KG1 (cell line): ENCODE measurements around the gene NAB1.
"Not testable (repeated sequence)": the region's sequence is repeated elsewhere in the genome, so short reads cannot be mapped to it uniquely, and the experiment has no call there.

ENCODE experiments used
- DNase-seq: peaks from one replicate; lab custom pipeline; 2025; lab: John Stamatoyannopoulos, UW

Gene NAB1

DNA sequence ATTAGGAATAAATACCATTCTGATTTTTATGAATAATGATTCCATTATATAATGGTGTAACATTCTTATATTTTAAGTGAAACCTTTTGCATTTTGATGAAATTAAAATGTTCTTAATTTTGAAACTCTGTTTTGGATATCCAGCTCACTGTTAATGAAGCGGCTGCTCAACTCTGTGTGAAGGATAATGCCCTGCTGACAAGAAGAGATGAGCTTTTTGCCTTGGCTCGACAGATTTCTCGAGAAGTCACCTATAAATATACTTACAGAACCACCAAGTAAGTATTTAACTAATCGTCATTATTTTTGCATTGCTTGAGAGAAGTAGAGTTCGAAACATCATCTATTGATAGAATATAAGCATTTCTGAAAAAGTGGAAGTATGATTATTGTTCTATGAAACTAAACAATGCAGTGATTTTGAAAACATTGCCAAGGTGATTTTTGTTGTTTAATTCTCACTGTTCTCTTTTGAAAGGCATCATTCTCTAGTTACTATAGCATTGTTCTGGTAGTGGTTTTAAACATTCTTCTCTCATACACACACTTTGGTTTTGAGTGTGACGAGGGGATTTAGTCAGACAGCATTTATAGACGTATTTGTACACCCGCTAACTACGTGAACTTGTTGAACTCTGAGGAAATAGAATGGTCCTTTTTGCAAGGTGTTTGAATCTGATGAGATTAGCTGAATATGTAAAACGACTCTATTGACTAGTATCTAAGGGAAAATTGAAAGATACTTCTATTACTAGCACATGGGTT is 21.5 kb downstream of the NAB1 start:
- no peak for DNase-seq

DNA sequence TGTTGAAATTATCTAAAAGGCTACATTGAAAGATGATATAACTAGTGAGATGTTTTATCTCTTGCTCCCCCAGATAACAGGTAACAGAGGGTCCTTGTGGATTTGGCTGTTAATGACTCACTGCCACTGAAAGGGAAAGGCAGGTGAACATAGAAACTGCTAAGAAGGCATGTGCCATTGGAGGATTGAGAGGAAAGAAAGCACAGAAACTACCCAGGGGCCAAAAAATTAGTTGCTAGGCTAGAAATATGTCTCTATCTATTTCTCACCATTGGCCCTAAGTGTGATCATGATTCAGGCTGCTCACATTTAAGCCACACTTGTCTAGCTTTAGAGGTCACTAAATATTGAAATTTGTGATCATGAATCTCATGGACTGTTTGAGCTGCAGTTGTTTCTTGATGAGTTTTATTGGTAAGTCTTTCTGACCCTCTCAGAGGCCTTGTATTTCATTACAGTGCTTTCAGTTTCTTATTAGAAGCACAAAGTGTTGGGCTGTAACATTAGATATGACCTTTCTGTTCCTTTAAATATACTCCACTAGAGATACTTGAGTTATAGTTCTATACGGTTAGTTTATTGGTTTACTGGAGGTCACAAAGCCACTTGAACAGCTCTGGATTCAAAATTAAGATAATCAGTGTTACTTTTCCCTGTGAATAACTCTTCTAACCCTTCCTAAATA is 26.2 kb downstream of the NAB1 start:
- DNase-seq, result no peak

DNA sequence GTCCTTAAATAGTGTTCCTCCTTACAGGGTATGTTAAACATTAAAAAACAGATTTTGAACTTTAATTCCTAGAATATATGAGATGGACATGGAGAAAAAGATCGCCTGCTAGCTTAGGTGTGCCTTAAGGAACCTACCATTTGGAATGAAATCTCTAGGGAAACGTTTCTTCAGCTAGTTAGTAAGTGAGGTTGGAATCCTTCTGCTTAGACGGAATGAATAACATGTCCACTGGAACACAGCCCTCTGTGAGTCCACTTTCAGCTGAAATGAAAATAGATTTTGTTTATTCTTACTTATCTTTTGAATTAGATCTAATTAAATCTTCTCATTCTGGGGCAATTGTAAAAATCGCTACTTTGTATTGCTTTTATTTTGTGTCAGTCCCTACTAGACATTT is 28.4 kb downstream of the NAB1 start:
- DNase-seq, result no peak

DNA sequence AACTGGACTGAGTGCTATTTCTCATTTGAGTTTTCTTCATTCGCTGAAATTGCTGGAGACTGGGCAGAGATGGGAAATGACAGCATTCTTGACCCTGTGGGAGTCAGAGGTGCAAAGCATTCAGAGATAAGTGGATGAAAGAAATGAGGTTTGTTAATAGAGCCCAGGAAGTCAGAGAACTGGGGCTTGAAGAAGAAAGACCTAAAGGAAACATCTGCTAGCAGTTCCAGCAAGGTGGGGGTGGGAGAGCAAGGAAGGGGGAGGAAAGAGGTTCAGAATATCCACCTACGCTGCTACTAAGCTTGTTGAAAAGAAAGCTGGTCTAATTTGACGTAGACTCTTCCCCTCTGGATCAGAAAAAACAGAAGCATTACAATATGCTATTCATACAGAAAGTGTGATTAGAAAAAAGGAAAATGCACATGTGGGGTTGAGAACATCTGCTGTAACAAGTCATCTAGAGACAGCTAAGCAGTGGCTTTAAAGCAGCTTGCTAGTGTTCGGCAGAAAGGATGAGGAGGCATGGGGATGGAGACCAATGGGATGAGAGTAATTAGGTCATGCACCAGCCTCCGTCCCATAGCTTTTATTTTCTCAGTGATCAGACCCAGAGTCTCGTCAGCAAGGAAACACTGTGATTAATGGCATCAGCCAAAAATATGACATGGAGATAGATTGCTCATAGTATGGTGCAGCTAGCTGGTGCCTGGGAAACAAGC is 29.7 kb downstream of the NAB1 start:
- no peak for DNase-seq

DNA sequence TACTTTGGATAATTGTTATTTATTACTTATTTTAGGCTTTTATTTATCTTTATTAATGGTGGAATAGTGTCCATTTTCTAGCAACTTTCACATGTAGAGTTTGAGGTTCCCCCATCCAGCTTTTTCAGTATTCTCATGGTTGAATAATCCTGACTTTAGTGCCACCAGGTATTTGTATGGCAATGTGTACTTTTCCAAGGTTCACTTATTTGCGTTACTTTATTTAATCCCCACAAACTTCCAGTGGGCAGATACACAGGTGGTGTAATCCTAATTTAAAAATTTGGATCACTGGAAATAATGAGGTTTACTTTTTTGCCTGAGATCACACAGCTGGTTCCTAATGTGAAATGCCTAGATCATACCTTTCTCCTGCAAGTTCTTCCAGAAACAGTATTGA is 30.5 kb downstream of the NAB1 start:
- DNase-seq, result no peak

DNA sequence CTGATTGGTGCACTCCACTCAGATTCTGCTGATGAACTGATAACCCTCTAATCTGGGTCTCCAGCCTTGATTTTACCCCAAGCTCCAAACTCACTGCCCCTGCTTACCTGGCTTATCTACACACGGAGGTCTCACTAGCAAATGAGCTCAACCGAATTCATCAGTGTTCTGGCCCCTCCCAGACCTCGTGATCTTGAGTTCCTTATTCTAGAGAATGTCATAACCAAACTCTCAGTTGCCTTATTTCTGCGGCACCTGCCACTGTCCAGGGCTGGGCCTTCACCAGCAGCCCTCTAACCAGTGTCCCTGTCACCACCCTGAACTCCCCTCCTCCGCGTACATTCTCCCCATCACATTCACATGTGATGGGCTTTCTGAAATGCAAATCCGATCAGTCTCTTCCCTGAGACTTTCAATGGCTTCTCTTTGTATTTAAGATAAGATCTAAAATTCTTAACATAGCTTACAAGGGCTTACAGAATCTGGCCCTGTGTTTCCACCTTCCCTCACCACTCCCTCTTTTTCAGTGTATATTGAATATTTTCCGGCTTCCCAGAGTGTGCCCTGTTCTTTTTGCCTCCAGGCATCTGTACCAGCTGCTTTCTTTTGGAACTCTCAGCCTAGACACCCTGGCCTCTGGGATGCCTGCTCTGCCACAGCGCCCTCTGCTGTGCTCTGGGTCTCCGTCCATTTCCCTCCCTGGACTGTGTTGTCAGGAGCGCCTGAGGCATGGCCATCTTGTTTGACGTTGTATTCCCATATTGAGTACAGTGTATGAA is 31.1 kb downstream of the NAB1 start:
- DNase-seq, result no peak

DNA sequence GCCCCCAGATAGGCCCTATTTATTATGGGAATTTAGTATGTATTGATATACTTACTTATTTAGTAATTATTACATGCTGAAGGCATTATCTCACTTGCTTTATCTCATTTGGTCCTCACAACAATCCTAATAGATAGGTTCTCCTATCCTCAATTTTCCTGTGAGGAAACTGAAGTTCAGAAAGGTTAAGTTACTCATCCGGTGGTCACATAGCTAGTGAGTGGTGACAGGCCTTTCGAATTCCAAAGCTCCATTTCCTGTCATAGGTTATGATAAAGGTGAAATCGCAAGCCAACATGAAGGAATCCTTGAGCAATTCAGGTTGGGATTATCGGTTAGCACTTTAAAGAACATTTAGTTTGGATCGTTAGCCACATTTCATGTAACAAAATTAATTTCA is 33.3 kb downstream of the NAB1 start:
- no peak for DNase-seq

DNA sequence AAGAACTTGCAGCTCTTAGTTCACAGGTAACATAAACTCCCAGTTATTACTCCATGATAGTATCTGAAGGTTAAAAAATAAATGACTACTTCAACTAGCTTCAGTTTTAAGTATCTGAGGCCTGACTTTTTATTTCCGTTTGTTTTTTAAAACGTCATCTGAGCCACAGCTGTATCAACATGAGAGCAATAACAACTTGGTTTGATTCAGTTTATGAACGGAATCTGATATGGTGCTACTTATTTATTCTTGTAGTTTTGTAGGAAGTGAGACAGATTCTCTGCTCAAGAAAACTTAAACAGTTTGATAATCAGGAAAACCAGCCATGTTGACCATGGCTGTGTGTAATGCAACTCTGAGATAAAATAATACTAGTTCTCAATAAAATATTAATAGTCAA is 34.9 kb downstream of the NAB1 start:
- no peak for DNase-seq

DNA sequence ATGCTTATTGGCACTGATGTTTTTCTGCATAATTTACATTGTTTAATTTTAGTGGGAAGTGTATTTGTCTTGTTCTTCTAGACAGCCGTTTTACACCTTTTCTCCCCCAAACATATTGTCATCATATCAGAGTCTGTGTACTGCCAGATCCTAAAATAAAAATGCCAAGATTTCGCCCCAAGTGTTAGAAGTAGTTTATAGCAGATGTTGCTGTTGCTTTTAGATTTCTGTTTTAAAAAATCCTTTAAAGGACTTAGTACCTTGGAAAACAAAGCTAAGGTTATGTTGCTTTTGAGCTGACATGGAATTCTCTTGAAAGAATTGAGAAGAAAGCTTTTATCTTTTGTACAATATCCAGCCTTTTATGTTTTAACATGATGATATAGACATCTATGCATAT is 36.0 kb downstream of the NAB1 start:
- no peak for DNase-seq

DNA sequence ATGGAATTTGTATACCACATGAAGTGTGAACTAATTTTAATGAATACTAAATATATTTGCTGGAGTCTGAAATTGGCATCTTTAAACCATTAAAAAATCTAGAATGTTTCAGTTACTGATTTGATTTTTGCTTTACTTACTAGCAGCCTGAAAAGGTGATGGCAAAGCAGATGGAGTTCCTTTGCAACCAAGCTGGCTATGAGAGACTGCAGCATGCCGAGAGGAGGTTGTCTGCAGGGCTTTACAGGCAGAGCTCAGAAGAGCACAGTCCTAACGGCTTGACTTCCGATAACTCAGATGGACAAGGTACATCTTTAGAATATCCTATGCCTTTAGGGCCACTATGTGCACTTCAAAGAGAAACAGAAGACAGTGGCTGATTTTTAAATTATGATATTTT is 36.5 kb downstream of the NAB1 start:
- DNase-seq, result no peak

DNA sequence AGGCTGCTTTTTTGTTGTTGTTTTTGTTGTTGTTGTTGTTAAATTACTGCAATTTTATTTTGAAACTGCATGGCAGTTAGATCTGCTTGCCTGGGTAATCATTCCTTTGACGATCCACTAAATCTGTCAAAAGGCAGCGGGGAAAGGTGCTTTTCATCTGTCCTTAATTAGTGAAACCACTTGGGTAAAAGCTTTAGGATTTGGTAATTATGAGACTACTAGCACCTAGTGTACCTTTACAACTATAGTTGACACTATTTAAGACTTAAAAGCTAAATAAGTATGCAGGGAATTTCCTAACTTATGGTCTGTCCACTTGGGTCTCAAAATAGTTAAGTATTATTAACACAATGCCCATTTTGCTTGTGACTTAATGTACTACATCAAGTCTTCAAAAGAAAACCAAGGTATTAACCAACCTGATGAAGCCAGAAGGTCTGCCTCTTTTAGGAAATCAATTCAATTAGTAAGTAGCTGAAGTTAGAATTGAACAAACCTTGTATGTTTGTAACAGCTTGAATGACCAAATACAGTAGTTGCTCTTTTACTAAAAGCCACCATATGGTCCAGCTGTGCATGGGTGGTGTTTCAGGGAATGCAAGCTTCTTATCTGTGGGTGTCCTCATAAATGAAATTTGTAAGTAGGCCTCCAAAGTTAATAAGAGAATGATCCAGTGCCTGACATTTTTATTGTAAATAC is 44.8 kb downstream of the NAB1 start:
- DNase-seq, result no peak

DNA sequence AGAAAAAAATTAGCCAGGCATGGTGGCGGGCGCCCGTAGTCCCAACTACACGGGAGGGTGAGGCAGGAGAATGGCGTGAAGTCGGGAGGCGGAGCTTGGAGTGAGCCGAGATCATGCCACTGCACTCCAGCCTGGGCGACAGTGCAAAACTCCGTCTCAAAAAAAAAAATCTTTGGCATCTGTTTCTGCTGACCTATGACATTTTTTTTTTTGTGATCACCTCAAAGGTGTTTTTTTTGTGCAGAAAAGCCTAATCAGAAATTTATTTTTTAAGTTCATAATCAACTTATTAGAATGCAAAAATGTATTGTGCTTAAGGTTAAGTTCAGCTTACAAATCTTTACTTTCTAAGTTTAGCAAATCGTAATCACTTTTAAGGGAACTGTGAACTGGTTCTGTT is 45.6 kb downstream of the NAB1 start:
- DNase-seq, result no peak

DNA sequence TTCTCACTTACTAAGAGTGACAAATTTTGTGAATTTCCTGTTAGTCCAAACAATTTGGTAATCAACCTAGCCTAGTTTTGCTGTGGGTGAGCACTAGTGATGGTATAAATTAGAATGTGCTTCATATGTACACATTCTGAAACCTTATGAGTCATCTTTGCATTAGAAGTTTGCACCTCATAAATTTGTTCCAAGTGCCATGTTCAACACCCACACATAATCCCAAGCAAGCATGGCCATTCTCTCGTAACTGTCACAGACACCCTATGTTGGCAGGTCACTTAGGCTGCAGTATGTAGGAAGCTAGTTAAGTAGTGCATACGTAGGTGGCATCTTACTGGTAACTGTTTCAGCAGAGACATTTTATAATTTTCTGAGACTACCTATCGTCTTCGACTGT is 46.9 kb downstream of the NAB1 start:
- DNase-seq, result no peak

DNA sequence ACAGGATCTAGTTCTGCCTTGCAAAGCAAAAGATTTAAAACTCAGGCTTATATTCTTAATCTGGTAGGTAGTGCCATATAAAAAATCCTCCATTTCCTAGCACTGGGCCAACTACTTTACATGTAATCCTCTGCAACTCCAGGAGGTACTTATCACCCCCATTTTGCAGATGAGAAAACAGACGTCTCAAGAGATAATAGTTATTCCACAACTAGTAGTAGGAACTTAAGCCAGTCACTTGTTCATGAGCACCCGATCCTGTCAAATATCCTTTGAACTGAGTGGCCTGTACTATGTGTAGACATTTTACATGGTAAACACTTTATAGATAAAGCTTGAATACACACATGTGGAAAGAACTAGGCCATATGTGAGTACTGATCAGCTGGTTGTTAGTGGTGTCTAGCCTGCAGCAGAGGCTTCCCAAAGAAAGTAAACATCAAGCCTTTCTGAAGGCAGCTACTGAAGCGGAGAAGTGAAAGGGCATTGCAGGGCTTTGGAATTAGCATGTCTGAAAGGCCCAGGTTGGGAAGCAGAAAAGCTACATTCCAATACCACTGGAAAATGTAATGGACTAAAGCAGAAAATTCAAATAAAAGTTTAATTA is 48.0 kb downstream of the NAB1 start:
- no peak for DNase-seq

DNA sequence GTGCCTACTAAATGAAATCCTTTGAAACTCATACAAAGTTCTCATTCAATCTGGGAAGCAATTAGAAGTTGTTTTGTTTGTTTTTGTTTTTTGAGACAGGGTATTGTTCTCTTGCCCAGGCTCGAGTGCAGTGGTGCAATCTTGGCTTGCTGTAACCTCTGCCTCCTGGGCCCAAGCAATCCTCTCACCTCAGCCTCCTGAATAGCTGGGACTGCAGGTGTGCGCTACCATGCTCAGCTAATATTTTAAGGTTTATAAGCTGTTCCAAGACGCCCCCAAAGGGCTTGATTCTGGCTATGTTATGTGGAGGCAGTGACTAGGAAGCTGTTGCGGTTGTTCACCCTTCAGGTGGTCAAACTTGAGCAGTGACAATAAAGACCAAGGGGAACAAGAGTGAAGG is 48.5 kb downstream of the NAB1 start:
- no peak for DNase-seq

DNA sequence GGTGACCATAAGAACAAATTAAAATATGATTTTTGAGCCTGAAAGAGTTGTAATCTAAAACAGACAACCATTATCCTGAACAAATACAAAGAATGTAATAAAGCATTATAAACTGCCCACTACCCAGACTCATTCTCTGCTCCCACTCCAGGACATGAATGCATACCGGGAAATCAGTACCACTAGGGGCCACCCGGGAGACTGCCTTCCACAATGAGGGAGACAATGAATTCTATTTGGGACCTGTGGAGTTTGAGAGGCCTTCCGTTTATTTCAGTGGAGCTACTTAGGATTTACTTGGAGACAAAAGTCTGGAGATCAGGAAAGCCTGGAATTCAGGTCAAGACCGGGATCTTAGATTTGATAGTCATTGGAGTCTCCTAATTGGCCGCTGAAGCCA is 50.0 kb downstream of the NAB1 start:
- DNase-seq, result no peak

DNA sequence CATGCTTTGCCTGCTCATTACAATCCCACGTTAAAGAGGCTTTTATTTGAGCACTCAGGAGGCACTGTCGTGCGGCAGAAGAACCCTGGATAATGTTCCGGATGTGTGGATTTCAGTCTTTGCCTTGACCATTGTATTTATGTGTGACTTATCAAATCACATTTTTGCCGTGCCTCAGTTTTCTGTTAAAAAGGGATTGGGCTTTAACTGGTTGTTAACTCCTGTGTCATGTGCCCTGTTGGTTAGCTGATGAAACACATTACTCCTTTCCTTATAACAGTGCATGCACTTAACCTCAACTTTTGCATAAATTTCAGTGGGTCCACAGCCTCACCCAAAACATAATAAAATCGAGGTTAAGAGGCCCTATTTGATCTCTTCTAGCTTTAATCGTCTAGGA is 52.7 kb downstream of the NAB1 start:
- no peak for DNase-seq

DNA sequence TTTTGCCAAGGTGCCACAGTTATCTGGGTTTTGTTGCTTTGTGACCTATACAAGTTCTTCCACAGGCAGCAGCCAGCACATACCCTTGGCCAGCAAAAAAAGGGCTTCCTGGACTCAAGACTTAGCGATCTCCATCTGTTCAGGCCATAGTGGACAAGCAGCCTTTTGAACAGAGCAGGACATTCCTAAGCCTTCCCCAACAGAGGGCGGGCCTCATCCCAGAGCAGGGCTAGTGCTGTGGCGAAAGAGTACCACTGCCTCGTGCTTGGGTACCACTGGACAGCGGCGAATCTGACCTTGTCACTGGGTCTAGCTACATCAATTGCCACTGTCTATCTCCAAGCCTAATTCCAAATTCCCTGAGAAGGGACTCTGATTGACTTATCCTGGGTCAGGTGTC is 56.4 kb downstream of the NAB1 start:
- no peak for DNase-seq

DNA sequence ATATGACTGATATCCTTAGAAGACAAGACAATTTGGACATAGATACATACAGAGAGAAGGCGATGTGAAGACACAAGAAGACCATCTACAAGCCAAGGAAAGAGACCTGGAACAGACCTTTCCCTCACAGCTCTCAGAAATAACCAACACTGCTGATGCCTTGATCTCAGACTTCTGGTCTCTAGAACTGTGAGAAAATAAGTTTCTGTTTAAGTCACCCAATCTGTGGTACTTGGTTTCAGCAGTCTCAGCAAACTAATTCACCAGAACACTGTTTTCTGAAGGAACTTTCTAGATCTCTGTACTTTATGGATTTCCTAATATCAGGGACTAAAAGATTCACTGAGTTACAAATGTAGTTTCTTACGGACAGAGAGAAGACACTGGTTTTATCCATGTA is 58.8 kb downstream of the NAB1 start:
- no peak for DNase-seq

DNA sequence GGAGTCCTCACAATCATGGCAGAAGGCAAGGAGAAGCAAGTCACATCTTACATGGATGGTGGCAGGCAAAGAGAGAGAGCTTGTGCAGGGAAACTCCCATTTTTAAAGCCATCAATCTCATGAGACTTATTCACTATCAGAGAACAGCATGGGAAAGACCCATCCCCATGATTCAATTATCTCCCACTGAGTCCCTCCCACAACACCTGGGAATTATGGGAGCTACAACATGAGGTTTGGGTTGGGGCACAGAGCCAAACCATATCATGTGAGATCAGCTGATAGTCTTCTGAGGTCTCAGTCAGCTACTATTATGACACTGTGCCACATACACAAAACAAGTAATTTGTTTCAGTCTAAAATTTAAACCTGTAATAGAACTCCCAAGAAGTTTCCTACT is 59.8 kb downstream of the NAB1 start:
- not testable (repeated sequence) for DNase-seq

DNA sequence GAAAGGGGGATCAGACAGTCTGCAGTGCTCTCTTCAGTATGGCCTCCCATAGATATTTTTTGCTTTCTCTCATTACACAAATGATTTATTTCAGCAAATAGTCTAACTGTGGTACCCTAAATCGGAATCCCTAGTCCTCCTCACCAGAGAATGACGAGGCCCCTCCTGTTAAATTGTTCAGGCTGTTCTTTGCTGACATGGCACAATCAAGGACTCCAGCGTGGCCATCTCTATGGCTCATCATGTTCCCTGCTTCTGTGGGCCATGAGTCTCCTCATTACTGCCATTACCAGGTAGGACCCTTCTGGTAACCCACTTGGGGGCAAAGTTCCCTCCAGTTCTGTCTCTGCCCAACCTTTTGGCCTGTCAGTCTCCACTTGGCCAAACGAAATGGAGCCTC is 62.2 kb downstream of the NAB1 start:
- no peak for DNase-seq
